GM19239 (cell line): ENCODE results near the gene LIME1.

Source experiments
- DNase-seq: peaks from one replicate; pipeline ENCODE4 v3.0.0; 2011; ENCODE audit warnings: low spot score; ENCODE audit not compliant: insufficient read length
- FAIRE-seq: peaks from 2 replicates; lab custom pipeline; 2011; peaks lifted over from hg19 to GRCh38; lab: Jason Lieb, UNC

Gene LIME1, protein sequence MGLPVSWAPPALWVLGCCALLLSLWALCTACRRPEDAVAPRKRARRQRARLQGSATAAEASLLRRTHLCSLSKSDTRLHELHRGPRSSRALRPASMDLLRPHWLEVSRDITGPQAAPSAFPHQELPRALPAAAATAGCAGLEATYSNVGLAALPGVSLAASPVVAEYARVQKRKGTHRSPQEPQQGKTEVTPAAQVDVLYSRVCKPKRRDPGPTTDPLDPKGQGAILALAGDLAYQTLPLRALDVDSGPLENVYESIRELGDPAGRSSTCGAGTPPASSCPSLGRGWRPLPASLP

DNA sequence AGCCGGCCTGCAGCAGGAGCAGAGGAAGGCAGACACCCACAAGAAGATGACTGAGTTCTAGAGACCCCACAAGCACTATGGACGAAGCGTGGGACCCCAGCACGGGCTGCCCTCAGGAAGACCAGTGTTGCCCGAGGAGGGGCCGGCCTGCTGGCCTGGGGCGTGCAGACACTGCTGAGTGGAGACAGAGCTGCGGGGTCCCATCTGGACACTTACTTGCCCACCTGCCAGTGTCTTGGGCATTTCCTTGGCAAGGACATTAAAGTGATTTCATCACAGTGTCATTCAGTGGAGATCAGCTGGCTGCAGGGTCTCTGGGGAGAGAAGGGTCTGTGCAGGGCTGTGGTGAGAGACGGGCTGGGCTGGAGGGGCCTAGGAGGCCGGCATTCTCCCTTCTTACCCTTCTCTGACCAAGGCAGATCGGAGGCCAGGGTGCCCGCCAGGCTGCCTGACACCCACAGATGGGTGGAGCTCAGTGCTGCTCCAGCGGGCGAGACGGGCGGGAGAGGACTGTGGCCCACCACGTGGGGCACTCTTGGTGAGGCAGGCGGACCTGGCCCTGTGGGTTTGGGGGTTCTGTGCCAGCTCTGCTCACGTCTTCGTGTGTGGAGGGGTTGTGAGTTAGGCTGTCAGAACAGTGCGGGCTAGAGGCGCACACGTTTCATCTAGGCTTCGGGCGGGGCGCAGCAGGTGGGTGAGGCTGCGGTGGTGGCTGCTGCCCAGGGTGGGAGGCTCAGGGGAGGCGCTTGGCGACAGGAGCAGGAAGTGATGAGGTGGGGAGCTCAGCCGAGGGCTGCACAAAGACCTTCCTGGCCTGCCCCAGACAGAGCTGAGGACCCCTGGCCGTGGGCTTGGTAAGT, at the start of gene LIME1:
TSS of gene LIME1 (plus strand) at position 806 of the 860 bp plus-strand sequence. CDS start 886 bp downstream, outside the sequence.
- FAIRE-seq (peak; percentile 90), DNase-seq (peak; percentile 70)

DNA sequence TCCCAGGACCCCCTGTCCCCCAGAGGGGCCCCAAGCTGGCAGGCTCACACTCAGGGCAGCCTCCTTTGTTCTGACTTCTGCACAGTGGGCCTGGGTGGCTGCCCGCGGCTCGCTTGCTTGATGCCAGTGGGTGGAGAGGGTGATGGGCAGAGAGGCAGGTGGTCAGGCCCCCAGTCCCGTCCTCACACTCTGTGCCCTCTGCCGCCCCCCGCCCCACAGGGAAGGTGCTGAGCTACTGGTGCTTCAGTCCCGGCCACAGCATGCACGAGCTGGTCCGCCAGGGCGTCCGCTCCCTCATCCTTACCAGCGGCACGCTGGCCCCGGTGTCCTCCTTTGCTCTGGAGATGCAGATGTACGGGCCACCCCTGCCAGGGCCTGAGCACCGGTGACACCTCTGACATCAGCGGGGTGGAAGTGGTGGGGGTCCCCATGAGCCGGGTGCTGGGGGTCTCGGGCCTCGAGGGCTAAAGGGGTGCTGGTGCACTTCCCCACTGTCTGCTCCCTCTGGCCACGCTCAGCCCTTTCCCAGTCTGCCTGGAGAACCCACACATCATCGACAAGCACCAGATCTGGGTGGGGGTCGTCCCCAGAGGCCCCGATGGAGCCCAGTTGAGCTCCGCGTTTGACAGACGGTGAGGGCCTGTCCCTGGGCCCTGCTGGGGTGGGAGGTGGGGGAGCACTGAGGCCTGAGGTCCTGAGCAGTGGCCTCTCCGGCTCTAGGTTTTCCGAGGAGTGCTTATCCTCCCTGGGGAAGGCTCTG, 48.9 kb upstream of the LIME1 start:
- DNase-seq (no peak), FAIRE-seq (no peak)

DNA sequence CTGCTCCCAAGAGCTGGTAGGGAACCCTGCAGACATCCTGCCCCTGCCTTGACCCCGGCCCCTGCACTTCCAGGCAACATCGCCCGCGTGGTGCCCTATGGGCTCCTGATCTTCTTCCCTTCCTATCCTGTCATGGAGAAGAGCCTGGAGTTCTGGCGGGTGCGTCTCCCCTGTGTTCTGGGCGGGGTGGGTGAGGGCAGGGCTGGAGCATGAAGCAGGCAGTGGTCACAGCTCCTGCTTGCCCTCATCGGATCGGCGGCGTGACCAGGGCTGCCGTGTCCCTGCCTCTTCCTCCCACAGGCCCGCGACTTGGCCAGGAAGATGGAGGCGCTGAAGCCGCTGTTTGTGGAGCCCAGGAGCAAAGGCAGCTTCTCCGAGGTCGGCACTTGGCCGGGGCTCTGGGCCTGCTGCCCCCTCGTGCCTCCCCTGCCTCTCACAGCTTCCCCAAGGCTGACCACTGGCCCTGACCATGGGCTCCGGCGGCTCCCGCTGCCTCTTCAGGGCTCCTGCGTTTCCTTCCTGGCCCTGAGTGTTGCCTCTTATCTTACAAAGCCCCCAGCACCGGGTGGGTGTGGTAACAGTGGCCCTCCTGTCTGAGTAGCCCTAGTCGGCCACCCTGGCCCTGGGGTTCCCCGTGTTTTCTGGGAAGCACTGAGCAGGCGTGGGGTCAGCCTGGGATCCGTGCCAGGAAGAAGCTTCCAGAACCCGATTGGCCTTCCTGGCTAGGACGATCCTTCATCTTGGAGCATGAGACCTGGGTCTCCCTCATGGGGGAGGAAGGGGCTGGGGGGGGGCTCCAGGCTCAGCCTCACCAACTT, 48.0 kb upstream of the LIME1 start:
- FAIRE-seq (no peak), DNase-seq (no peak)

DNA sequence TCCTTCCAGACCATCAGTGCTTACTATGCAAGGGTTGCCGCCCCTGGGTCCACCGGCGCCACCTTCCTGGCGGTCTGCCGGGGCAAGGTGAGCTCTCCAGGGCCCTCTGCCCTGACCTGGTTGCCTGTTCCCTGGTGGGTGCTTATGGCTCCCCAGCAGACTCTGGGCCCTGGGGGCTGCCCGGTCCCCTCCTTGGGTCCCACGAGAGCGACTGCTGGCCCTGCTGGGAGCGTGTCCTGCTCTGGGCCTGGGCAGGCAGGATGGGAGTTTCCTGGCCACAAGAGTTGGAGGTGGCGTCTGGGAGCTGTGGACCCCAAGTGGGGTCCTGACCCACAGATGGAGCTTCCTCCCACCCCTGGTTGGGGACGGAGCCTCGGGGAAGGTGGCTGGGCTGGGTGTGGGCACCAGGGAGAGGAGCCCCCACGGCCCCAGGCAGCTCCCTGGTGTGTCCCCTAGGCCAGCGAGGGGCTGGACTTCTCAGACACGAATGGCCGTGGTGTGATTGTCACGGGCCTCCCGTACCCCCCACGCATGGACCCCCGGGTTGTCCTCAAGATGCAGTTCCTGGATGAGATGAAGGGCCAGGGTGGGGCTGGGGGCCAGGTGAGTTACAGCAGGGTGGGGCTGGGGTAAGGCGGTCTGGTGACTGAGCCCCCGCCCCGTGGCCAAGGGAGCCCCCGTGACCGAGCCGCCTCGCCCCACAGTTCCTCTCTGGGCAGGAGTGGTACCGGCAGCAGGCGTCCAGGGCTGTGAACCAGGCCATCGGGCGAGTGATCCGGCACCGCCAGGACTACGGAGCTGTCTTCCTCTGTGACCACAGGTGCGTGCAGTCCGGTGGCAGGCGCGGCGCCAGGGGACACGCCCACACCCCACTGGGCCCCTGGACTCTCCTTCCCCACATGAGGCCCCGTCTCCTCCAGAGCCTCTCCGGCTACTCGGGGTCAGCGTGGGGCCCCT, 47.1 kb upstream of the LIME1 start:
- FAIRE-seq (no peak), DNase-seq (no peak)

DNA sequence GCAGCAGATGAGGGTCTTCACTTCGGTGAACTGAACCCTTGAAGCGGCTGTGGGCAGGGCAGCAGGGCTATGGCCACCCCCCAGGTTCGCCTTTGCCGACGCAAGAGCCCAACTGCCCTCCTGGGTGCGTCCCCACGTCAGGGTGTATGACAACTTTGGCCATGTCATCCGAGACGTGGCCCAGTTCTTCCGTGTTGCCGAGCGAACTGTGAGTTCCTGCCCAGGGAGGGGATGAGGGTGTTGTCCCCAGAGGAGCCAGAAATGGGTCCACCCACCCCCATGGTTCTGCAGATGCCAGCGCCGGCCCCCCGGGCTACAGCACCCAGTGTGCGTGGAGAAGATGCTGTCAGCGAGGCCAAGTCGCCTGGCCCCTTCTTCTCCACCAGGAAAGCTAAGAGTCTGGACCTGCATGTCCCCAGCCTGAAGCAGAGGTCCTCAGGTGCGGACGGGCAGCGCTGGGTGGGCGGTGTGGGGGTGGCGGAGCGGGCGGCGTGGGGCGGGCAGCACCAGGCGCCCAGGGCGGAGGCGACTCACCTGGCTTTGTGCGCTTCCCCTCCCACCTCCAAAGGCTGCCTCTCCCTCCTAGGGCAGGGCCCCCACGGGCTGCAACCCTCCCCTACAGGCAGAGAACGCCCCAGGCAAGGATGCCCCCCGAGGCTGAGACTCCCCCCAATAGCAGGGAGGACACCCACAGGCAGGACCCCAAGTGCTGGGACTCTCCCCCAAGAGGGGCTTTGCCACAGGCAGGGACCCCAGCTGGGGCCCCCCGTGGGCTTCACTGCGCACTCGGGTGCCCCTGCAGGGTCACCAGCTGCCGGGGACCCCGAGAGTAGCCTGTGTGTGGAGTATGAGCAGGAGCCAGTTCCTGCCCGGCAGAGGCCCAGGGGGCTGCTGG, 46.2 kb upstream of the LIME1 start:
- FAIRE-seq (no peak), DNase-seq (no peak)

DNA sequence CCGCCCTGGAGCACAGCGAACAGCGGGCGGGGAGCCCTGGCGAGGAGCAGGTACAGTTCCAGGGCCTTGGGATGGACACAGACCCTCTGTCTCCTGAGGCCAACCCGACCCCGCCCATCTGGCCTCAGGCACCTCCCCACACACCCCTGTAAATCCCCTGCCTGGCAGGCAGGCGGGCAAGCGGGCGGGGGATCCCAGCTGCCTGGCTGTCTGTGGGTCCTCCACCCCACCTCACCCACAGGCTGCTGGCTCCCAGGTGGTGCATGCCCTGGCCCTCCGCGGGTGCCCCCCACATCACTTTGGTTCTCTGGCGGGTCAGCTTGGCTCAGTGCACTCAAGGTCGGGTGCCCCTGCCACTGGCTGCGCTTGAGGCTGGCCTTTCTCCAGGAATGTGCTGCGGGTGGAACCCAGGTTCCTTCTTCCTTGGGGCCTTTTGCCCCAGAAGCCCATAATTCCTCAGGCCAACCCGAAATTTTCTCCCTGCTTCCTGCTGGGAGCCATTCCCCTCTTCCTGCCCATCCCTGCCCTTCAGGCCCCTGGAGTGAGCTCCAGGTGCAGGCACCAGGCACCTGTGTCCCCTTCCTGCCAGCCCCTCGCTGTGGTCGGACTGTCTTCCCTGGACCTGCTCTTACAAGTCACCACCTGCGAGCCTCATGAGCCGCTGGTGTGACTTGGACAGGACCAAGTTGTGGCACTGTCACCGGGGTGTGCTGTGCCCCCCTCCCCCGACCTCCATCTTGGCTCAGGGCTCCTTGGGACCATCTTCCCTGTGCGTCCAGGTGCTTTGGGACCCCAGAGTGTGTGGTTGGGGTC, 45.4 kb upstream of the LIME1 start:
- FAIRE-seq (no peak), DNase-seq (no peak)

DNA sequence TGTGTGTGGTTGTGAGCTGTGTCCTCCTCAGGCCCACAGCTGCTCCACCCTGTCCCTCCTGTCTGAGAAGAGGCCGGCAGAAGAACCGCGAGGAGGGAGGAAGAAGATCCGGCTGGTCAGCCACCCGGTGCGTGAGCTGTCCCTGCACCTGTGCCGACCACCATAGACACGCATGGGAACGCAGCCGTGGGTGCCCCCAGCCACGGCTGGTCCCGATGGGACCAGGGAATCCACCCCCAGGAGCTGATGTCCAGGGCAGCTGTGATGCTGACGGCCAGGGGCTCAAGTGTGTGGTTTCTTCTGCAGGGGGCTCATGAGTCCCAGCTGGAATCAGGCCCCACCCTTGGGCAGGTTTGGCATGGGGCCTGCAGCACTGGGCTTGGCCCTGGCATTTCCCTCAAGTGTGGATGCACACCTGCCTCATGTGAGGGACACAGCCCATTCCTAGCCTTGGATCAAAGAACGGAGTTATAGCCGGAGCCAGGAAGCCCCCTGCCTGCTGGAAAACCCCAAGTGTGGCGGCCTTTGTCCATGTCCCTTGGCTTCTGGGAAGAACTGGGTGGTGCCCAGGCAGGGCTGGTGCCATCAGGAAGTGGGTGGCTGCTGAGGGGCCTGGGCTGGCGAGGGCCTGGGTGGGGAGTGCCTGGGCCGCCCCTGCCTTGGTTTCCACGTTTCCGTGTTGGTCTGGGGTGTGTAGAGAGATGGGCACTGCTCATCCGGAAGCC, 44.6 kb upstream of the LIME1 start:
- FAIRE-seq (no peak), DNase-seq (no peak)

DNA sequence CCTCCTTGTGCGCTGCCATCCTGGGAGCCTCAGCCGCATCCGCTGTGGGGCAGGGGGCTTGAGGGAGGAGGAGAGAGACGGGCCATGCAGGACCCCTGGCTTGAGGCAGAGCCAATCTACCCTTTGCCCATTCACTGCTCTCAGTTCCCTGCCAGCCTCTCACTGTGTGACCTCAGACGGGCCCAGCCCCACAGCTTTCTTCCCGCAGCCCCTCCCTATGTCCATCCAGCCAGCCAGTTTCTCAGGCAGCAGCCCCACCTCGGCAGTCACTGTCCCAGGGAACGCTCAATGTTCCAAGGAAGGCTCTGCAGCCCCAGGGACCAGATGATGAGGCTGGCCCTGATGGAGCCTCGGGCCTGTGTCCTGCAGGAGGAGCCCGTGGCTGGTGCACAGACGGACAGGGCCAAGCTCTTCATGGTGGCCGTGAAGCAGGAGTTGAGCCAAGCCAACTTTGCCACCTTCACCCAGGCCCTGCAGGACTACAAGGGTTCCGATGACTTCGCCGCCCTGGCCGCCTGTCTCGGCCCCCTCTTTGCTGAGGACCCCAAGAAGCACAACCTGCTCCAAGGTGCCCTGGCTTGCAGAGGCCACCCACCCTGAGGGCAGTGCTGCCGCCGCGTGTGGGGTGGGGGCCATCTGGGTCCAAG, 43.9 kb upstream of the LIME1 start:
- no peak for FAIRE-seq
- DNase-seq: no peak

DNA sequence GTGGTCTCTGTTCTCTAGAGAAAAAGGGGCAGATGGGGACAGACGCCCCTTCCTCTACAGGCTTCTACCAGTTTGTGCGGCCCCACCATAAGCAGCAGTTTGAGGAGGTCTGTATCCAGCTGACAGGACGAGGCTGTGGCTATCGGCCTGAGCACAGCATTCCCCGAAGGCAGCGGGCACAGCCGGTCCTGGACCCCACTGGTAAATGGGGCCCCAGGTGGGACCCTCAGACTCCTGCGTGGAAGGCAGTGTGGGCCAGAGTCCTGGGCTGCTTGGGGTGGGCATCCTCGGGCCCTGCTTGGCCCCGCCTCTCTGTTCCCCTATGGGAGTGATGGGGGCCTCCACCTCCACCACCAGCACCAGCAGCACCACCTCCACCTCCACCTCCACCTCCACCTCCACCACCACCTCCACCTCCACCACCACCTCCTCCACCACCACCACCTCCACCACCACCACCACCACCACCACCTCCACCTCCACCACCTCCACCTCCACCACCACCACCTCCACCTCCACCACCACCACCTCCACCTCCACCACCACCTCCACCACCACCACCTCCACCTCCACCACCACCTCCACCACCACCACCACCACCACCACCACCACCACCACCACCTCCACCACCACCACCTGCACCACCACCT, 43.3 kb upstream of the LIME1 start:
- FAIRE-seq: no peak
- no peak for DNase-seq

DNA sequence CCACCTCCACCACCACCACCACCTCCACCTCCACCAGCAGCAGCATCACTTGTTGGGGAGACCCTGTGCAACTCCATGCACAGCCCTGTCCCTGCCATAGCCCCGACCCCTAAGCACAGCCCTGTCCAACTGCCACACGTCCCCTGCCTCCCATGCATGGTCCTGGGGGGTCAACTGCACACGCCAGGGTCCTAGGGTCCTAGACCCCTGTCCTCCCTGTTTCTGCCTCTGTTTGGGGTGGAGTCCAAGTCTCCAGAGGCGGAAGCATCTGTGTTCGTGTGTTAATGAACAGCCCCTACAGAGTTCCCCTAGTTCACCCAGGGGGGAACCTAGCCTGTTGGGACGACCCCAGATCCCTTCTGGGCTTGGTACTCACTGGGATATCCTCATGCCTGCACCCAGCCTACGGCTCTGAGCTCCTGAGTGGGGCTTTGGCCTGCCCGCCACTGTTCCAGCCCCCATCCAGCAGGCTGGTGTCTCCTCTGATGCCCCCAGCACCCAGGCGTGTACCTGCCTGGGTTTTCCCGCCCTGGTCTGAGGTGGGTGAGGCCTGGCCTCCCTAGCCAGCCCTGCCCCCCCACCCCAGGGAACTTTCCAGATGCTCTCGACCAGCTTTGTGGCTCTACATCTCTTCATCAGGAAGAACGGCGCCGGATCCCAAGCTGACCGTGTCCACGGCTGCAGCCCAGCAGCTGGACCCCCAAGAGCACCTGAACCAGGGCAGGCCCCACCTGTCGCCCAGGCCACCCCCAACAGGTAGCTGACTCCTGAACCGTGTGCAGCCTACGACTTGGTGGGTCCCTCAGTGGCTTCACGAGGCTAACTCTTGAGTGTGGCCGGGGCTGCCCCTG, 42.5 kb upstream of the LIME1 start:
- DNase-seq (no peak), FAIRE-seq (no peak)

DNA sequence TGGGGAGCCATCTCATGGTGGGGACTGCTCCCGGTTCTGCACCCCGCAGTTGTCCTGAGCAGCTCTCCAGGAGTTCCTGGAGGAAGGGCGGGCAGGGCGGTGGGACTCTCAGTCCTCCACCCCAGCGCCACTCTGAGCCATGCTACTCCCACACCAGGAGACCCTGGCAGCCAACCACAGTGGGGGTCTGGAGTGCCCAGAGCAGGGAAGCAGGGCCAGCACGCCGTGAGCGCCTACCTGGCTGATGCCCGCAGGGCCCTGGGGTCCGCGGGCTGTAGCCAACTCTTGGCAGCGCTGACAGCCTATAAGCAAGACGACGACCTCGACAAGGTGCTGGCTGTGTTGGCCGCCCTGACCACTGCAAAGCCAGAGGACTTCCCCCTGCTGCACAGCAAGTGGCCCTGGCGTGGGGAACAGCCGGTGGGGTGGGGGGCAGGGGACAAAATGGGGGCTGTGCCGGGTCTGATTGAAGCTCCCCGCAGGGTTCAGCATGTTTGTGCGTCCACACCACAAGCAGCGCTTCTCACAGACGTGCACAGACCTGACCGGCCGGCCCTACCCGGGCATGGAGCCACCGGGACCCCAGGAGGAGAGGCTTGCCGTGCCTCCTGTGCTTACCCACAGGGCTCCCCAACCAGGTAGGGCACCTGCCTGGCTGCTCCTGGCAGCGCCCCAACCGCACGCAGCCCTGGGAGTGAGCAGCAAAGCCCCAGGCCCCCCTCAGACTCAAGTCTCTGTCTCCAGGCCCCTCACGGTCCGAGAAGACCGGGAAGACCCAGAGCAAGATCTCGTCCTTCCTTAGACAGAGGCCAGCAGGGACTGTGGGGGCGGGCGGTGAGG, 41.7 kb upstream of the LIME1 start:
- DNase-seq (no peak), FAIRE-seq (no peak)

DNA sequence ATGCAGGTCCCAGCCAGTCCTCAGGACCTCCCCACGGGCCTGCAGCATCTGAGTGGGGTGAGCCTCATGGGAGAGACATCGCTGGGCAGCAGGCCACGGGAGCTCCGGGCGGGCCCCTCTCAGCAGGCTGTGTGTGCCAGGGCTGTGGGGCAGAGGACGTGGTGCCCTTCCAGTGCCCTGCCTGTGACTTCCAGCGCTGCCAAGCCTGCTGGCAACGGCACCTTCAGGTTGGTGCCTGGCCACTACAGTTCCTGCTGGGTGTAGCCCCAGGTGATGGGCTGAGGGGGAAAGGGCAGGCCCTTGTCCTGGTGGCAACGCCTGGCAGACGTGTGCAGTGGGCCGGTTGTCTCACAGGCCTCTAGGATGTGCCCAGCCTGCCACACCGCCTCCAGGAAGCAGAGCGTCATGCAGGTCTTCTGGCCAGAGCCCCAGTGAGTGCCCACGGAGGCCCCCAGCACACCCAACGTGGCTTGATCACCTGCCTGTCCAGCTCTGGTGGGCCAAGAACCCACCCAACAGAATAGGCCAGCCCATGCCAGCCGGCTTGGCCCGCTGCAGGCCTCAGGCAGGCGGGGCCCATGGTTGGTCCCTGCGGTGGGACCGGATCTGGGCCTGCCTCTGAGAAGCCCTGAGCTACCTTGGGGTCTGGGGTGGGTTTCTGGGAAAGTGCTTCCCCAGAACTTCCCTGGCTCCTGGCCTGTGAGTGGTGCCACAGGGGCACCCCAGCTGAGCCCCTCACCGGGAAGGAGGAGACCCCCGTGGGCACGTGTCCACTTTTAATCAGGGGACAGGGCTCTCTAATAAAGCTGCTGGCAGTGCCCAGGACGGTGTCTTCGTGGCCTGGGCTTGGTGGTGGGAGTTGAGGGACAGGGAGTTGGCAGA, 40.8 kb upstream of the LIME1 start:
- no peak for FAIRE-seq

DNA sequence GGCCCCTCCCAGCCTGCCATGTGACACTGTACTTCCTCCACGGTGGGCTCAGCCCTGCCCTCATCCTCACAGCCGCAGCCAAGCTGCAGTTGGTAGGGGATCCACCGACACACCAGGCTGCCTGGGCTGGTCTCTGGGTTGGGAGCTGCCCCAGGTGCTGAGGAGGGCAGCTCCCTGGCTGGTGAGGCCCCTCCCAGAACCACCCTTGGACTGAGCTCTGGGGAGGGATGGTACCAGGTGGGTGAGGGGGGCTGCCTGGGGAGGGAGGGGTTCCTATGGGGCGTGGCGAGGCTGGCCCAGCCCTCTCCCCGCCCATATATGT, 40.2 kb upstream of the LIME1 start:
- no peak for DNase-seq

More for the DNA sequence above, 40.8 kb upstream of the LIME1 start:
- DNase-seq: no peak

More for the DNA sequence above, 40.2 kb upstream of the LIME1 start:
- FAIRE-seq: no peak
